HG03025 (cell line): ENCODE measurements around the gene DRC7.
"Not testable (repeated sequence)": the region's sequence is repeated elsewhere in the genome, so short reads cannot be mapped to it uniquely, and the experiment has no call there.

Experiments used
- ATAC-seq: cut with Tn5 transposase; IDR thresholded peaks from one replicate; pipeline ENCODE4 v1.9.1; 2021; ENCODE audit warnings: mild to moderate bottlenecking, moderate library complexity; ENCODE audit not compliant: unreplicated experiment, low FRiP score

DRC7 gene

GRCh38 chr16:57707331-57707730 lies 12.7 kb downstream of the DRC7 start:
- no peak for ATAC-seq

- no peak for ATAC-seq
Observed at GRCh38 chr16:57708168-57708567, 13.6 kb downstream of the DRC7 start.

- no peak for ATAC-seq
Observed at GRCh38 chr16:57709663-57710062, 15.1 kb downstream of the DRC7 start.

GRCh38 chr16:57711346-57711745 lies 16.7 kb downstream of the DRC7 start:
- no peak for ATAC-seq

- no peak for ATAC-seq
Observed at GRCh38 chr16:57711993-57712392, 17.4 kb downstream of the DRC7 start.

- not testable (repeated sequence) for ATAC-seq
Observed at GRCh38 chr16:57712569-57712968, 18.0 kb downstream of the DRC7 start.

GRCh38 chr16:57713596-57713995 lies 19.0 kb downstream of the DRC7 start:
- ATAC-seq: no peak

GRCh38 chr16:57714047-57714446 lies 19.4 kb downstream of the DRC7 start:
- ATAC-seq: no peak

GRCh38 chr16:57720142-57720575 lies 25.6 kb downstream of the DRC7 start:
- ATAC-seq: no peak

- no peak for ATAC-seq
Observed at GRCh38 chr16:57721356-57722209, 27.0 kb downstream of the DRC7 start.

GRCh38 chr16:57722210-57722499 lies 27.5 kb downstream of the DRC7 start:
- no peak for ATAC-seq

- no peak for ATAC-seq
Observed at GRCh38 chr16:57722651-57723050, 28.0 kb downstream of the DRC7 start.

- no peak for ATAC-seq
Observed at GRCh38 chr16:57723170-57723569, 28.6 kb downstream of the DRC7 start.

- no peak for ATAC-seq
Observed at GRCh38 chr16:57724531-57724930, 29.9 kb downstream of the DRC7 start.

GRCh38 chr16:57725151-57725550 lies 30.5 kb downstream of the DRC7 start:
- ATAC-seq: no peak

- no peak for ATAC-seq
Observed at GRCh38 chr16:57725554-57725953, 30.9 kb downstream of the DRC7 start.

GRCh38 chr16:57725976-57726375 lies 31.4 kb downstream of the DRC7 start:
- no peak for ATAC-seq

GRCh38 chr16:57726433-57726947 lies 31.9 kb downstream of the DRC7 start:
- ATAC-seq: no peak

GRCh38 chr16:57727610-57728009 lies 33.0 kb downstream of the DRC7 start:
- no peak for ATAC-seq

- ATAC-seq: no peak
Observed at GRCh38 chr16:57728336-57729181, 34.0 kb downstream of the DRC7 start.

- ATAC-seq: no peak
Observed at GRCh38 chr16:57729182-57729484, 34.5 kb downstream of the DRC7 start.

- ATAC-seq: not testable (repeated sequence)
Observed at GRCh38 chr16:57729852-57730251, 35.2 kb downstream of the DRC7 start.
